ENCODE results near the gene PTCRA. TPM values are rescaled to one million over a fixed set of nuclear protein-coding genes. Genes with fewer than 3 reads are reported as not detected.

The PTCRA gene
- total RNA-seq, result not detected in 2 replicates

GRCh38 chr6:42915732-42916131 is at the start of gene PTCRA:
Gene PTCRA, plus strand, starts transcription at chr6:42916053. Its CDS starts 17 bp downstream, at chr6:42916070.

DNA sequence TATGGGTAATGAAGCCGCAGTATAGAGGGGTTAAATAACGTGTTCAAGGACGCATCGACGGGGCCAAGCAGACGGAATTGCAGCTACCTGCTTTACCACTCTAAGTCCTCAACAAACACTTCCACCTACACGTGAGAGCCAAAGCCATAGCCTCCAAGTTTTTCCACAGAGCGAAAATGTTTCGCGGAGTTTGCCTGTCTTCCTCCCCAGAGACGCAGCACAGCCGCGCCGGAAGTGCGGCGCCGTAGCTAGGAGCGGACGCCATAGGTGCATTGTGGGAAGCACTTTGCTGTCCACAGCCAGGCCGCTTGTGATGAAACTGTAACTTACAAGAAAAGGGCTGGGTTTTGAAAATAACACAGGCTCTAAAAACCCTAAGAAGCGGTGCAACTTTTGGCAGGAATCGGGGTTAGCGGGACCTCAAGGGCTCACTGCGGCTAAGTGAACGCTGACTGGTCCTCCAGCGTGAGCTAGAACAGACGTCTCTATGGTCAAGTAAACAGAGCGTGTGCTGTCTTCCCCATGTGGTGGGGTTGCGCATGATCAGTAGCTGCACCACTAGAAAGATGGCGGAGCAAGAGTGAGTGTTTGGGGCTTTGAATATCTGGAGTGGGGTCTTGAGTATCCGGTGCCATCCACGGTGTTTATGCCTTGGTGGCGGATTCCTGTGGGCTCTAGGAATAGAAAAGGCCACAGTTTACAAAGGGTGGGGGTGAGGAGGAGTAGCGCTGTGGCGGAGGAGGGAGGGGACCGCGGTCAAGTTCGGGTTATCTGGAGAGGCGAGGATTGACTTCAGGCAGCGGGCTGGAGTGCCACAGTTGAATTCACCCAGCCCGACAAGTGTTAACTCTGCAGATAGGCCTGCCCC is 36.2 kb upstream of the PTCRA start, which contains the start of gene RPL7L1:
Gene RPL7L1, plus strand, starts transcription at position 245 of the 868 bp plus-strand sequence. Its CDS starts 295 bp downstream, at position 540.

GRCh38 chr6:42928986-42929820 is 13.3 kb downstream of the PTCRA start, which contains the start of gene CNPY3:
Gene CNPY3, plus strand, starts transcription at chr6:42929480. Its CDS starts 91 bp downstream, at chr6:42929571.

DNA sequence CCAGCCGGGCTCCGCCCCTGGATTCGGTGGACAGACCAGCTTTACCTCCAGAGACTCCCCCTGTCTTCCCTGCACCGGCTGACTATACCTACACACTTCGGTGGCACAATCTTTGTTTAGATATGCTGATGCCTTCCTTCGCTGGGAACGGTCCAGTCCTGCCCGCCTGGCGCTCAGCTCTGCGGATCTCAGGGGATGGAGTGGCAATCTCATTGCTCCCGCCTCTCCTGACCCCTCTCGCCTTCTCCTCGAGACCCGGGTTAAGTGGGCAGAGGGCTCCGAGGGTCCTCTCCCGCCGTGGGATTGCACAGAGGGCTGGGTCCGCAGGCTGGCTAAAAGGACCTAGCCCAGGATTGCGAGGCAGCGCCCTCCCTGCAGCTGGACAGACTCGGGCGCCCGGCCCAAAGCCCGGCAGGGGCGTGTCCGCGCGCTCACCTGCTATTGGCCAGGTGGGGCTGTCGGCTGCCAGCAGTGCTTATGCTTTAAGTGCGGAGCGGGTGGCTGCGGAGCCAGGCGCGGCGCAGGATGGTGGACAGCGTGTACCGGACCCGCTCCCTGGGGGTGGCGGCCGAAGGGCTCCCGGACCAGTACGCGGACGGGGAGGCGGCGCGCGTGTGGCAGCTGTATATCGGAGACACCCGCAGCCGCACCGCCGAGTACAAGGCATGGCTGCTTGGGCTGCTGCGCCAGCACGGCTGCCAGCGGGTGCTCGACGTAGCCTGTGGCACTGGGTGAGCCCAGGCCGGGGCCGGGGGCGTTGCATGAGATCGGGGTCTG is 44.6 kb downstream of the PTCRA start, which contains the start of gene GNMT:
Gene GNMT, plus strand, starts transcription at position 512 of the 777 bp plus-strand sequence. Its CDS starts 14 bp downstream, at position 526.

Other genes starting within 250 kb of the PTCRA start
- not detected in 2 replicates for gene PRPH2, start 193.5 kb upstream of the PTCRA start, total RNA-seq
- gene TBCC, start 169.9 kb upstream of the PTCRA start, total RNA-seq, result 33.1 and 36.2 TPM in 2 replicates
- 2.1 and 4.4 TPM in 2 replicates for gene BICRAL, start 134.0 kb upstream of the PTCRA start, total RNA-seq
- gene RPL7L1, start 36.4 kb upstream of the PTCRA start, total RNA-seq, result 96.4 and 119 TPM in 2 replicates
- 45.3 and 62.0 TPM in 2 replicates for gene CNPY3, start 13.4 kb downstream of the PTCRA start, total RNA-seq
- not detected in 2 replicates for gene GNMT, start 44.7 kb downstream of the PTCRA start, total RNA-seq
- gene PEX6, start 63.1 kb downstream of the PTCRA start, total RNA-seq, result 28.0 and 37.4 TPM in 2 replicates
- 40.5 and 48.1 TPM in 2 replicates for gene PPP2R5D, start 68.5 kb downstream of the PTCRA start, total RNA-seq
- gene MEA1, start 97.9 kb downstream of the PTCRA start, total RNA-seq, result 76.3 and 99.3 TPM in 2 replicates
- gene KLHDC3, start 98.2 kb downstream of the PTCRA start, total RNA-seq, result 61.0 and 76.7 TPM in 2 replicates
- 74.8 and 102 TPM in 2 replicates for gene RRP36, start 105.6 kb downstream of the PTCRA start, total RNA-seq
- gene CUL7, start 137.8 kb downstream of the PTCRA start, total RNA-seq, result 11.2 and 20.9 TPM in 2 replicates
- 42.7 and 67.2 TPM in 2 replicates for gene MRPL2, start 143.4 kb downstream of the PTCRA start, total RNA-seq
- 11.6 and 14.6 TPM in 2 replicates for gene KLC4, start 143.6 kb downstream of the PTCRA start, total RNA-seq
- 118 and 123 TPM in 2 replicates for gene PTK7, start 160.3 kb downstream of the PTCRA start, total RNA-seq

All from hair follicular keratinocyte (primary cell).